Measurements from ENCODE around the gene ANKRD63. TPM values are rescaled to one million over a fixed set of nuclear protein-coding genes. Genes with fewer than 3 reads are reported as not detected.

Gene ANKRD63
- total and polyA plus RNA-seq, 9 of the 15 experiments (the other 6 are each of a cell fraction or from before 2014, with no cell fraction given) = 1.3 to 2.0 (median 1.8) TPM; not detected in 6

- ATAC-seq (no peak), FAIRE-seq (no peak), DNase-seq (ENCODE audit: extremely low read depth in 1 of 4, low spot score in 3 of 4) (no peak)
- H2AFZ ChIP-seq (ENCODE audit: low read depth, low read length) = no peak overlapping the region
- no peaks in the 10 kb centered on the region for H3K79me2 ChIP-seq (ENCODE audit: control insufficient read depth, insufficient read depth, low read length)
- no peak overlapping the region for H3K27ac ChIP-seq (ENCODE audit: extremely low read depth, low read depth, low read length)
- peaks cover 14 to 17% of the 10 kb centered on the region in 2 experiments; a peak in 4 of 5 replicates for H3K4me1 ChIP-seq (replicated peaks in 1 of 2; ENCODE audit: control insufficient read depth in 2 of 2, insufficient read depth in 2 of 2, low read length in 2 of 2)
- no peaks in the 10 kb centered on the region for H4K20me1 ChIP-seq (replicated peaks; ENCODE audit: control insufficient read depth, insufficient read depth, low read length)
- POLR2A ChIA-PET = interaction anchor here (0.6 to 1.7 kb wide), 5 partner anchors 9 to 187 kb away, joined by 3 to 4 read pairs (median 4); partner anchors contain the start of gene PAK6
- H3K27me3 ChIP-seq (ENCODE audit: control insufficient read depth in 2 of 2, insufficient read depth in 2 of 2, low read length in 2 of 2) = peaks cover 2 to 23% of the 10 kb centered on the region in 2 experiments; a peak in 3 of 5 replicates
- BruUV-seq (replicated peaks) = no TSS peak
- no peaks in the 10 kb centered on the region for H3K9me1 ChIP-seq (ENCODE audit: control insufficient read depth, insufficient read depth, low read length)
- H3K9ac ChIP-seq (ENCODE audit: insufficient read depth in 1 of 2, low read depth in 2 of 2, low read length in 2 of 2) = no peak overlapping the region
- CTCF ChIA-PET (ENCODE audit: low intra/inter-chr PET ratio) = no interaction called here
- no peak for TF ChIP-seq CC2D1A (IDR thresholded peaks at IDR 0.05)
- no peak for TF ChIP-seq ASH1L (IDR thresholded peaks at IDR 0.05; ENCODE audit: borderline replicate concordance, low read depth, partially characterized antibody)
- no peak for TF ChIP-seq SREBF1 (IDR thresholded peaks at IDR 0.05; ENCODE audit: borderline replicate concordance, low read depth, low read length)
- TF ChIP-seq, protein P1, sequence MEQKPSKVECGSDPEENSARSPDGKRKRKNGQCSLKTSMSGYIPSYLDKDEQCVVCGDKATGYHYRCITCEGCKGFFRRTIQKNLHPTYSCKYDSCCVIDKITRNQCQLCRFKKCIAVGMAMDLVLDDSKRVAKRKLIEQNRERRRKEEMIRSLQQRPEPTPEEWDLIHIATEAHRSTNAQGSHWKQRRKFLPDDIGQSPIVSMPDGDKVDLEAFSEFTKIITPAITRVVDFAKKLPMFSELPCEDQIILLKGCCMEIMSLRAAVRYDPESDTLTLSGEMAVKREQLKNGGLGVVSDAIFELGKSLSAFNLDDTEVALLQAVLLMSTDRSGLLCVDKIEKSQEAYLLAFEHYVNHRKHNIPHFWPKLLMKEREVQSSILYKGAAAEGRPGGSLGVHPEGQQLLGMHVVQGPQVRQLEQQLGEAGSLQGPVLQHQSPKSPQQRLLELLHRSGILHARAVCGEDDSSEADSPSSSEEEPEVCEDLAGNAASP (IDR thresholded peaks at IDR 0.05) = no peak
- no peak for TF ChIP-seq EGR1 (conservative IDR thresholded peaks at IDR 0.05)
- TF ChIP-seq NR1H2 (CRISPR knock-in tag; IDR thresholded peaks at IDR 0.05) = no peak
- TF ChIP-seq HDGF (IDR thresholded peaks at IDR 0.05) = no peak
- no peak for TF ChIP-seq THAP12 (CRISPR knock-in tag; IDR thresholded peaks at IDR 0.05)
- no peak for TF ChIP-seq KDM4B (IDR thresholded peaks at IDR 0.05; ENCODE audit: borderline replicate concordance in 2 of 2, low read depth in 1 of 2)
- TF ChIP-seq NR2C1 (IDR thresholded peaks at IDR 0.05) = no peak
- TF ChIP-seq NR2C1 (tag; IDR thresholded peaks at IDR 0.05) = no peak
- TF ChIP-seq TAF1 (IDR thresholded peaks at IDR 0.05; ENCODE audit: control insufficient read depth, extremely low read depth, insufficient read depth, low read length, severe bottlenecking) = no peak
- no peak for TF ChIP-seq SETDB1 (IDR thresholded peaks at IDR 0.05; ENCODE audit: low read length)
- no peak for TF ChIP-seq CHCHD3 (CRISPR knock-in tag; IDR thresholded peaks at IDR 0.05)
- TF ChIP-seq, protein P2, sequence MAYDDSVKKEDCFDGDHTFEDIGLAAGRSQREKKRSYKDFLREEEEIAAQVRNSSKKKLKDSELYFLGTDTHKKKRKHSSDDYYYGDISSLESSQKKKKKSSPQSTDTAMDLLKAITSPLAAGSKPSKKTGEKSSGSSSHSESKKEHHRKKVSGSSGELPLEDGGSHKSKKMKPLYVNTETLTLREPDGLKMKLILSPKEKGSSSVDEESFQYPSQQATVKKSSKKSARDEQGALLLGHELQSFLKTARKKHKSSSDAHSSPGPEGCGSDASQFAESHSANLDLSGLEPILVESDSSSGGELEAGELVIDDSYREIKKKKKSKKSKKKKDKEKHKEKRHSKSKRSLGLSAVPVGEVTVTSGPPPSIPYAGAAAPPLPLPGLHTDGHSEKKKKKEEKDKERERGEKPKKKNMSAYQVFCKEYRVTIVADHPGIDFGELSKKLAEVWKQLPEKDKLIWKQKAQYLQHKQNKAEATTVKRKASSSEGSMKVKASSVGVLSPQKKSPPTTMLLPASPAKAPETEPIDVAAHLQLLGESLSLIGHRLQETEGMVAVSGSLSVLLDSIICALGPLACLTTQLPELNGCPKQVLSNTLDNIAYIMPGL (CRISPR knock-in tag; IDR thresholded peaks at IDR 0.05) = no peak
- H3K4me3 ChIP-seq = no peak overlapping the region
- H3K9me3 ChIP-seq (replicated peaks; ENCODE audit: control insufficient read depth, insufficient read depth, low read depth, low read length) = no peaks in the 10 kb centered on the region
- no peaks in the 10 kb centered on the region for H3K36me3 ChIP-seq (ENCODE audit: control insufficient read depth, insufficient read depth, low read length)
- no peak overlapping the region for H3K4me2 ChIP-seq (ENCODE audit: insufficient read depth, low read length)
- in situ Hi-C loops (cut with MboI) (no loop called here), intact Hi-C loops (cut with micrococcal nuclease) (no loop called here)
- WGBS (ENCODE audit: insufficient coverage, low coverage, missing lambda C conversion rate) = 6% methylated on average over 12 of the region's 12 CpGs
These were observed 35.4 kb downstream of the ANKRD63 start for GRCh38 chr15:40247406-40247971.

Measured in K562 (cell line).